Liver (tissue), 2 donors: ENCODE results near the gene HNRNPDL.

ENCODE experiments used
- JUND ChIP-seq, 2 donors: IDR thresholded peaks; 2 replicates each; pipeline ENCODE4 v1.6.1; 2016; ENCODE audit warnings: antibody characterized with exemption in 2 of 2
- REST ChIP-seq: IDR thresholded peaks from 2 replicates; pipeline ENCODE4 v1.6.1; 2016; ENCODE audit warnings: antibody characterized with exemption, mild to moderate bottlenecking
- TAF1 ChIP-seq: conservative IDR thresholded peaks from 2 replicates; pipeline ENCODE4 v1.6.1; 2016; ENCODE audit warnings: antibody characterized with exemption, mild to moderate bottlenecking
- donor health status: healthy.

GRCh38 chr4:82402196-82402775 lies 28.0 kb downstream of the HNRNPDL start:
- TF ChIP-seq REST (no peak), TAF1 (no peak), JUND (IDR thresholded peaks at IDR 0.05) (no peak)
